Measurements from ENCODE around the gene CSRNP3.

The CSRNP3 gene

DNA sequence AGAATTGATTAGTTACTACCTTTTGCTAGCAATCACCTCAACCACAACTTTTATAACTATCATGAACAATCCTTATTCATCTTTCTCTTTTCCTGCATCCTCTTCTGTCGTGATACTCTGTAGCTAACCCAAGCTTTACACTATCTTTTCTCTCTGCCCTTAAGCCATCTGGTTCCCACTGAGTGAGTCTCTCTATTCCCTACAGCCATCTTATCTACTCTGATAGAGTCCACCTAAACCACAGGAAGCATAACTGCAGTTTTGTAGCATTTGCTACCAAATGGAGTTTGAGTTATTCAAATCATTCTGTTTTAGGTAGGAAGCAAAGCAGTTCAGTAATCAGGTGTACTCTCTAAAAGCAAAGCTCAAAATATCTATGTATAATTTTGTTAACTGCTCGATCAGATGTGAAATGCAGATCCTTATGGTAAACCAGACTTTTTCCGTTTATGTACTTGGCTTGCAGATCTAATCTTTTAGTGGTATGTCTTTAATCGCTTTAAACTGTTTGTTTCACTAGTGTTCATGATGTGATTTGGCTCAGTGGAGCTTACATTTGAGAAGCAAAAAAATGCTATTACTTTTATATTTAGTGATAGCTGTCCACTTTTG is 91.0 kb downstream of the CSRNP3 start:
- Histone ChIP-seq H2BK12ac (ENCODE audit: low read length) (no peak overlapping the region), H4K8ac (ENCODE audit: low read depth, low read length) (no peak overlapping the region), H3K18ac (ENCODE audit: low read length) (no peak overlapping the region), H3K79me2 (ENCODE audit: control insufficient read depth, insufficient read depth, low read length, poor library complexity) (no peaks in the 10 kb centered on the region), H3K14ac (ENCODE audit: low read length) (no peak overlapping the region), H3K36me3 (ENCODE audit: control insufficient read depth in 1 of 2, insufficient read depth in 2 of 2, low read length in 2 of 2) (no peaks in the 10 kb centered on the region), H4K91ac (ENCODE audit: low read depth, low read length) (no peak overlapping the region), H3K4me1 (ENCODE audit: control insufficient read depth in 1 of 2, insufficient read depth in 2 of 2, low read length in 2 of 2) (no peaks in the 10 kb centered on the region), H4K12ac (ENCODE audit: low read depth, low read length) (no peak overlapping the region), H3K4me3 (ENCODE audit: low read depth, low read length) (no peak overlapping the region), H2AFZ (ENCODE audit: insufficient read depth, low read length, poor library complexity) (no peak overlapping the region), H3K27ac (ENCODE audit: low read depth, low read length) (no peak overlapping the region), H3K9ac (ENCODE audit: low read length) (no peak overlapping the region), H3K9me3 (ENCODE audit: insufficient read depth, low read depth, low read length) (no peaks in the 10 kb centered on the region), H2AK5ac (ENCODE audit: low read length) (no peak overlapping the region), H2BK120ac (ENCODE audit: insufficient read depth, low read length, poor library complexity) (no peak overlapping the region), H2BK5ac (ENCODE audit: low read depth, low read length, poor library complexity) (no peak overlapping the region), H3K27me3 (ENCODE audit: insufficient read depth, low read length) (no peaks in the 10 kb centered on the region), H3K4ac (ENCODE audit: low read depth, low read length) (no peak overlapping the region), H3K4me2 (ENCODE audit: low read length) (no peak overlapping the region), H3K79me1 (ENCODE audit: low read length) (no peaks in the 10 kb centered on the region), H3K23ac (ENCODE audit: low read length) (no peak overlapping the region)
- DNase-seq, result peak in 1 of 2 donors; percentile 6
- no CpG with 5 or more reads among the region's 4 CpGs for WGBS (ENCODE audit: extremely low coverage, insufficient coverage, insufficient read length)

- H3K79me1 ChIP-seq (ENCODE audit: low read length), result no peaks in the 10 kb centered on the region
- no peak overlapping the region for H3K23ac ChIP-seq (ENCODE audit: low read length)
- no peak overlapping the region for H2AK5ac ChIP-seq (ENCODE audit: low read length)
- no peak overlapping the region for H3K9ac ChIP-seq (ENCODE audit: low read length)
- H4K12ac ChIP-seq (ENCODE audit: low read depth, low read length), result no peak overlapping the region
- H3K18ac ChIP-seq (ENCODE audit: low read length), result no peak overlapping the region
- H2BK12ac ChIP-seq (ENCODE audit: low read length), result no peak overlapping the region
- H3K36me3 ChIP-seq (ENCODE audit: control insufficient read depth in 1 of 2, insufficient read depth in 2 of 2, low read length in 2 of 2), result no peaks in the 10 kb centered on the region
- no peak overlapping the region for H3K27ac ChIP-seq (ENCODE audit: low read depth, low read length)
- H3K4me3 ChIP-seq (ENCODE audit: low read depth, low read length), result no peak overlapping the region
- H3K79me2 ChIP-seq (ENCODE audit: control insufficient read depth, insufficient read depth, low read length, poor library complexity), result no peaks in the 10 kb centered on the region
- no peak overlapping the region for H3K4me2 ChIP-seq (ENCODE audit: low read length)
- H3K4me1 ChIP-seq (ENCODE audit: control insufficient read depth in 1 of 2, insufficient read depth in 2 of 2, low read length in 2 of 2), result no peaks in the 10 kb centered on the region
- no peak overlapping the region for H2BK5ac ChIP-seq (ENCODE audit: low read depth, low read length, poor library complexity)
- H2BK120ac ChIP-seq (ENCODE audit: insufficient read depth, low read length, poor library complexity), result no peak overlapping the region
- H4K8ac ChIP-seq (ENCODE audit: low read depth, low read length), result no peak overlapping the region
- H4K91ac ChIP-seq (ENCODE audit: low read depth, low read length), result no peak overlapping the region
- H3K9me3 ChIP-seq (ENCODE audit: insufficient read depth, low read depth, low read length), result no peaks in the 10 kb centered on the region
- no CpG with 5 or more reads among the region's 1 CpG for WGBS (ENCODE audit: extremely low coverage, insufficient coverage, insufficient read length)
- H2AFZ ChIP-seq (ENCODE audit: insufficient read depth, low read length, poor library complexity), result no peak overlapping the region
- DNase-seq, result no peak
- H3K14ac ChIP-seq (ENCODE audit: low read length), result no peak overlapping the region
- H3K27me3 ChIP-seq (ENCODE audit: insufficient read depth, low read length), result no peaks in the 10 kb centered on the region
- H3K4ac ChIP-seq (ENCODE audit: low read depth, low read length), result no peak overlapping the region
Measured at GRCh38 chr2:165561516-165561915, 92.0 kb downstream of the CSRNP3 start.

DNA sequence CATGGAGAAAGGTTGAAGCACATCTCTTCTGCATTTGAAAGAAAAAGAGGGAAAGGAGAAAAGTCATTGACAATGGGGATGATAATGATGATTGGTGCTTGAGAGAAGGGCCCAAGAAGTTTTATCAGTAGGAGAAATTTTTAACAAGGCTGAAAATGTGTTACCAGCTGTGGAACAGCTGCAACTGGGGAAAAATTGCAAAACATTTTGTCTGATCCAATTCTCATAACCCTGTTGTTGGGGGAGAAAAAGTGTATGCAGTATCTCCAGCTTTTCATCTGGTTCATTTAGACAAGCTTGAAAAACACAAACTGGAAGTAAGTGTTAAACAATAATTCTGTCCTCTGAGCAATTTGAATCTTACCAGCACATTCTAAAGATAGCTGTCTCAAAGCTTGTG is 92.7 kb downstream of the CSRNP3 start:
- Histone ChIP-seq H2AFZ (ENCODE audit: insufficient read depth, low read length, poor library complexity) (no peak overlapping the region), H4K8ac (ENCODE audit: low read depth, low read length) (no peak overlapping the region), H4K91ac (ENCODE audit: low read depth, low read length) (no peak overlapping the region), H4K12ac (ENCODE audit: low read depth, low read length) (no peak overlapping the region), H2BK12ac (ENCODE audit: low read length) (no peak overlapping the region), H3K27me3 (ENCODE audit: insufficient read depth, low read length) (no peaks in the 10 kb centered on the region), H3K4me2 (ENCODE audit: low read length) (no peak overlapping the region), H2BK120ac (ENCODE audit: insufficient read depth, low read length, poor library complexity) (no peak overlapping the region), H2AK5ac (ENCODE audit: low read length) (no peak overlapping the region), H3K9ac (ENCODE audit: low read length) (no peak overlapping the region), H3K36me3 (ENCODE audit: control insufficient read depth in 1 of 2, insufficient read depth in 2 of 2, low read length in 2 of 2) (no peaks in the 10 kb centered on the region), H3K4me3 (ENCODE audit: low read depth, low read length) (no peak overlapping the region), H3K23ac (ENCODE audit: low read length) (no peak overlapping the region), H3K4me1 (ENCODE audit: control insufficient read depth in 1 of 2, insufficient read depth in 2 of 2, low read length in 2 of 2) (no peaks in the 10 kb centered on the region), H3K9me3 (ENCODE audit: insufficient read depth, low read depth, low read length) (no peaks in the 10 kb centered on the region), H3K27ac (ENCODE audit: low read depth, low read length) (no peak overlapping the region), H3K18ac (ENCODE audit: low read length) (no peak overlapping the region), H3K79me2 (ENCODE audit: control insufficient read depth, insufficient read depth, low read length, poor library complexity) (no peaks in the 10 kb centered on the region), H3K4ac (ENCODE audit: low read depth, low read length) (no peak overlapping the region), H3K79me1 (ENCODE audit: low read length) (no peaks in the 10 kb centered on the region), H2BK5ac (ENCODE audit: low read depth, low read length, poor library complexity) (no peak overlapping the region), H3K14ac (ENCODE audit: low read length) (no peak overlapping the region)
- no peak for DNase-seq

GRCh38 chr2:165563468-165564225 is 94.1 kb downstream of the CSRNP3 start:
- no peaks in the 10 kb centered on the region for H3K27me3 ChIP-seq (ENCODE audit: insufficient read depth, low read length)

More at GRCh38 chr2:165563468-165564225, 94.1 kb downstream of the CSRNP3 start:
- Histone ChIP-seq H3K4ac (ENCODE audit: low read depth, low read length) (no peak overlapping the region), H3K4me2 (ENCODE audit: low read length) (no peak overlapping the region), H4K8ac (ENCODE audit: low read depth, low read length) (no peak overlapping the region), H2BK5ac (ENCODE audit: low read depth, low read length, poor library complexity) (no peak overlapping the region), H3K18ac (ENCODE audit: low read length) (no peak overlapping the region), H2AK5ac (ENCODE audit: low read length) (no peak overlapping the region), H3K36me3 (ENCODE audit: control insufficient read depth in 1 of 2, insufficient read depth in 2 of 2, low read length in 2 of 2) (no peaks in the 10 kb centered on the region), H4K91ac (ENCODE audit: low read depth, low read length) (no peak overlapping the region), H3K4me1 (ENCODE audit: control insufficient read depth in 1 of 2, insufficient read depth in 2 of 2, low read length in 2 of 2) (no peaks in the 10 kb centered on the region), H3K27ac (ENCODE audit: low read depth, low read length) (no peak overlapping the region), H2BK120ac (ENCODE audit: insufficient read depth, low read length, poor library complexity) (no peak overlapping the region), H3K23ac (ENCODE audit: low read length) (no peak overlapping the region), H3K79me2 (ENCODE audit: control insufficient read depth, insufficient read depth, low read length, poor library complexity) (no peaks in the 10 kb centered on the region), H4K12ac (ENCODE audit: low read depth, low read length) (no peak overlapping the region), H3K9me3 (ENCODE audit: insufficient read depth, low read depth, low read length) (no peaks in the 10 kb centered on the region), H3K14ac (ENCODE audit: low read length) (no peak overlapping the region), H3K4me3 (ENCODE audit: low read depth, low read length) (no peak overlapping the region), H3K9ac (ENCODE audit: low read length) (no peak overlapping the region), H2AFZ (ENCODE audit: insufficient read depth, low read length, poor library complexity) (no peak overlapping the region), H2BK12ac (ENCODE audit: low read length) (no peak overlapping the region), H3K79me1 (ENCODE audit: low read length) (no peaks in the 10 kb centered on the region)
- WGBS (ENCODE audit: extremely low coverage, insufficient coverage, insufficient read length), result no CpG with 5 or more reads among the region's 6 CpGs
- no peak for DNase-seq
